WTC11 (cell line): ENCODE measurements around the gene ADGRG3. TPM values are rescaled to one million over a fixed set of nuclear protein-coding genes. Genes with fewer than 3 reads are reported as not detected.
A peak's percentile ranks its signal among the peaks of the same experiment; 100 is the strongest.

ENCODE experiments used
- ATAC-seq: fragments of 200-7000 bp; cut with Tn5 transposase; 2 replicates; pipeline ENCODE4 v1.10.0; 2021; ENCODE audit warnings: mild to moderate bottlenecking, moderate library complexity
- CTCF ChIA-PET: fragments of 300-600 bp; sonication (Branson Sonifier 250); formaldehyde crosslinking; loops from one replicate; lab custom pipeline; 2021; ENCODE audit warnings: antibody characterized with exemption; lab: Charles Lee
- POLR2A ChIA-PET: fragments of 350-600 bp; sonication (Branson Sonifier 250); formaldehyde crosslinking; loops from one replicate; lab custom pipeline; 2021; ENCODE audit warnings: antibody characterized with exemption; lab: Charles Lee
- DNase-seq: peaks from one replicate; pipeline ENCODE4 v3.0.0; 2021; ENCODE audit warnings: low spot score
- H3K27ac Mint-ChIP-seq: 2 replicates; pipeline ENCODE4 v1.8.0; 2021; ENCODE audit warnings: mixed read lengths
- H3K27me3 Mint-ChIP-seq: 2 replicates; pipeline ENCODE4 v1.8.0; 2021; ENCODE audit warnings: low read depth, mild to moderate bottlenecking, moderate library complexity, mixed read lengths
- H3K36me3 Mint-ChIP-seq: 2 replicates; pipeline ENCODE4 v1.8.0; 2021; ENCODE audit warnings: mixed read lengths
- H3K4me1 Mint-ChIP-seq: 2 replicates; pipeline ENCODE4 v1.8.0; 2022; ENCODE audit warnings: mixed read lengths
- H3K4me3 Mint-ChIP-seq: 2 replicates; pipeline ENCODE4 v1.8.0; 2021; ENCODE audit warnings: mild to moderate bottlenecking, moderate library complexity, mixed read lengths
- H3K9me3 Mint-ChIP-seq: 2 replicates; pipeline ENCODE4 v1.8.0; 2021; ENCODE audit warnings: mixed read lengths
- EMX1 ChIP-seq: fragments of 250-450 bp; sonication (Bioruptor Pico); IDR thresholded peaks from 2 replicates; pipeline ENCODE4 v1.8.0; 2021; ENCODE audit warnings: mild to moderate bottlenecking
- HMGA2 ChIP-seq: fragments of 250-450 bp; sonication (Bioruptor Pico); IDR thresholded peaks from 2 replicates; pipeline ENCODE4 v1.4.0; 2021; ENCODE audit warnings: mild to moderate bottlenecking, moderate library complexity
- IRF2 ChIP-seq: sonication (generic); formaldehyde crosslinking; IDR thresholded peaks from 2 replicates; pipeline ENCODE4 v1.8.0; 2022; ENCODE audit warnings: low read depth, missing genetic modification reagents, borderline replicate concordance
- KAT7 ChIP-seq: sonication (generic); formaldehyde crosslinking; IDR thresholded peaks from 2 replicates; pipeline ENCODE4 v1.8.1; 2023; ENCODE audit warnings: missing genetic modification reagents, mild to moderate bottlenecking, borderline replicate concordance
- MYBL2 ChIP-seq: sonication (generic); formaldehyde crosslinking; IDR thresholded peaks from 2 replicates; pipeline ENCODE4 v1.8.1; 2023; ENCODE audit warnings: mild to moderate bottlenecking, moderate library complexity, missing genetic modification reagents
- NFE2L1 ChIP-seq: sonication (generic); formaldehyde crosslinking; IDR thresholded peaks from 2 replicates; pipeline ENCODE4 v1.8.1; 2023; ENCODE audit warnings: missing genetic modification reagents
- NR1H2 ChIP-seq: sonication (generic); formaldehyde crosslinking; IDR thresholded peaks from 2 replicates; pipeline ENCODE4 v1.9.0; 2021; ENCODE audit warnings: mild to moderate bottlenecking, moderate library complexity, missing genetic modification reagents
- OVOL2 ChIP-seq: fragments of 250-450 bp; sonication (Bioruptor Pico); IDR thresholded peaks from 2 replicates; pipeline ENCODE4 v1.9.0; 2021; ENCODE audit warnings: mild to moderate bottlenecking, borderline replicate concordance
- SMAD4 ChIP-seq: sonication (generic); formaldehyde crosslinking; IDR thresholded peaks from 2 replicates; pipeline ENCODE4 v1.8.0; 2022; ENCODE audit warnings: mild to moderate bottlenecking, missing genetic modification reagents
- SOX15 ChIP-seq: fragments of 250-450 bp; sonication (Bioruptor Pico); IDR thresholded peaks from 2 replicates; pipeline ENCODE4 v1.9.0; 2021; ENCODE audit warnings: mild to moderate bottlenecking
- SP1 ChIP-seq: sonication (generic); formaldehyde crosslinking; conservative IDR thresholded peaks from 2 replicates; pipeline ENCODE4 v1.8.1; 2022; ENCODE audit warnings: missing genetic modification reagents
- TCF7 ChIP-seq: sonication (generic); formaldehyde crosslinking; IDR thresholded peaks from 2 replicates; pipeline ENCODE4 v1.8.0; 2022; ENCODE audit warnings: mild to moderate bottlenecking, low read depth, missing genetic modification reagents, moderate library complexity
- ZNF423 ChIP-seq: fragments of 250-450 bp; sonication (Bioruptor Pico); IDR thresholded peaks from 2 replicates; pipeline ENCODE4 v2.1.2; 2022; ENCODE audit warnings: mild to moderate bottlenecking, moderate library complexity
- total RNA-seq: library from RNA; stranded (reverse); gene quantifications from 3 replicates; pipeline ENCODE4 v1.2.3, GENCODE V29; 2021
- TF ChIP-seq, protein P1 (sequence below): fragments of 250-450 bp; sonication (Bioruptor Pico); IDR thresholded peaks from 2 replicates; pipeline ENCODE4 v1.9.0; 2021; ENCODE audit warnings: moderate library complexity, mild to moderate bottlenecking, inconsistent platforms, borderline replicate concordance
- TF ChIP-seq, protein P2 (sequence below): fragments of 250-450 bp; sonication (Bioruptor Pico); conservative IDR thresholded peaks from 2 replicates; pipeline ENCODE4 v1.9.0; 2021; ENCODE audit warnings: mild to moderate bottlenecking
- TF ChIP-seq, protein P3 (sequence below): sonication (generic); formaldehyde crosslinking; conservative IDR thresholded peaks from 2 replicates; pipeline ENCODE4 v1.8.1; 2023; ENCODE audit warnings: mild to moderate bottlenecking, low read depth, missing genetic modification reagents, moderate library complexity

The ADGRG3 gene
- total RNA-seq, 1 experiment from 2014 or later, result 0.44 TPM

DNA sequence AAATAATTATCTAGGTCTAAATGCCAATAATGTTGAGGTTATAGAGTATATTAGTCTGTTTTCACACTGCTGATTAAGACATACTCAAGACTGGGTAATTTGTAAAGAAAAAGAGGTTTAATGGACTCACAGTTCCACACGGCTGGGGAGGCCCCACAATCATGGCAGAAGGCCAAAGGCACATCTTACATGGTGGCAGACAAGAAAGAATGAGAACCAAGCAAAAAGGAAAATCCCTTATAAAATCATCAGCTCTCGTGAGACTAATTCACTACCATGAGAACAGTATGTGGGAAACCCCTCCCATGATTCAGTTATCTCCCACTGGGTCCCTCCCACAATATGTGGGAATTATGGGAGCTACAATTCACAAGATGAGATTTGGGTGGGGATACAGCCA is 64.6 kb downstream of the ADGRG3 start:
- H3K4me1 Mint-ChIP-seq, result peaks cover 16% of the 10 kb centered on the region
- CTCF ChIA-PET, result no interaction called here
- DNase-seq, result no peak
- H3K27ac Mint-ChIP-seq, result no peak overlapping the region
- no peaks in the 10 kb centered on the region; the same call in 1 of the 2 replicates for H3K9me3 Mint-ChIP-seq
- TF ChIP-seq, protein P1, sequence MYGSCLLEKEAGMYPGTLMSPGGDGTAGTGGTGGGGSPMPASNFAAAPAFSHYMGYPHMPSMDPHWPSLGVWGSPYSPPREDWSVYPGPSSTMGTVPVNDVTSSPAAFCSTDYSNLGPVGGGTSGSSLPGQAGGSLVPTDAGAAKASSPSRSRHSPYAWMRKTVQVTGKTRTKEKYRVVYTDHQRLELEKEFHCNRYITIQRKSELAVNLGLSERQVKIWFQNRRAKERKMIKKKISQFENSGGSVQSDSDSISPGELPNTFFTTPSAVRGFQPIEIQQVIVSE (CRISPR knock-in tag), result no peak
- TF ChIP-seq HMGA2 (CRISPR knock-in tag) (no peak), TCF7 (no peak), MYBL2 (CRISPR knock-in tag) (no peak), ZNF423 (CRISPR knock-in tag) (no peak), SMAD4 (CRISPR knock-in tag) (no peak), NR1H2 (no peak), SP1 (CRISPR knock-in tag) (no peak), IRF2 (no peak), OVOL2 (CRISPR knock-in tag) (no peak), EMX1 (CRISPR knock-in tag) (no peak)
- TF ChIP-seq, protein P2, sequence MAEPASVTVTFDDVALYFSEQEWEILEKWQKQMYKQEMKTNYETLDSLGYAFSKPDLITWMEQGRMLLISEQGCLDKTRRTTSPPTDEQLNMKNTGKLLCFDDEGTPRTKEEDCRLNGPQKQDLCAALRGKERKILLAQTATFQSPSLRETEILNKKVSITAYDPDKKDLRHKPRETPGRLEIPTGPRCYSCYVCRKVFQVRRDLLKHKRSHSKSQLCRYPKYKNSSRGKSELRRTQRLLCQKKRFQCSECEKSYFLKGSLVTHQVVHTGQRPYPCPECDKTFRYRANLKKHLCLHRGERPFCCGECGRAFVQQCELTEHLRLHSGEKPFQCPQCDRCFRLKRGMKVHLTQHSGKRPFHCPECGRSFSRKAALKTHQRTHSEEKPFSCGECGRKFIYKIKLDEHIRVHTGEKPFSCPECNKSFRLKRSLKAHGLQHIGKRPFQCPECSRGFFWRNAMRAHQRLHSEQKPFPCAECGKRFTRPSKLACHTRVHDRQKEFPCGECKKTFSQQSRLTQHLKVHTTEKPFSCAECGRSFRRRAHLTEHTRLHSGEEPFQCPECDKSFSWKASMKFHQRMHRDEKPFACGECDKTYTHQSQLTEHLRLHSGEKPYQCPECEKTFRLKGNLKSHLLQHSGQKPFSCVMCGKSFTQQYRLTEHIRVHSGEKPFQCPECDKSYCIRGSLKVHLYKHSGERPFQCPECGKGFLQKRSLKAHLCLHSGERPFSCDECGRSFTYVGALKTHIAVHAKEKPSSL, result no peak
- TF ChIP-seq, protein P3, sequence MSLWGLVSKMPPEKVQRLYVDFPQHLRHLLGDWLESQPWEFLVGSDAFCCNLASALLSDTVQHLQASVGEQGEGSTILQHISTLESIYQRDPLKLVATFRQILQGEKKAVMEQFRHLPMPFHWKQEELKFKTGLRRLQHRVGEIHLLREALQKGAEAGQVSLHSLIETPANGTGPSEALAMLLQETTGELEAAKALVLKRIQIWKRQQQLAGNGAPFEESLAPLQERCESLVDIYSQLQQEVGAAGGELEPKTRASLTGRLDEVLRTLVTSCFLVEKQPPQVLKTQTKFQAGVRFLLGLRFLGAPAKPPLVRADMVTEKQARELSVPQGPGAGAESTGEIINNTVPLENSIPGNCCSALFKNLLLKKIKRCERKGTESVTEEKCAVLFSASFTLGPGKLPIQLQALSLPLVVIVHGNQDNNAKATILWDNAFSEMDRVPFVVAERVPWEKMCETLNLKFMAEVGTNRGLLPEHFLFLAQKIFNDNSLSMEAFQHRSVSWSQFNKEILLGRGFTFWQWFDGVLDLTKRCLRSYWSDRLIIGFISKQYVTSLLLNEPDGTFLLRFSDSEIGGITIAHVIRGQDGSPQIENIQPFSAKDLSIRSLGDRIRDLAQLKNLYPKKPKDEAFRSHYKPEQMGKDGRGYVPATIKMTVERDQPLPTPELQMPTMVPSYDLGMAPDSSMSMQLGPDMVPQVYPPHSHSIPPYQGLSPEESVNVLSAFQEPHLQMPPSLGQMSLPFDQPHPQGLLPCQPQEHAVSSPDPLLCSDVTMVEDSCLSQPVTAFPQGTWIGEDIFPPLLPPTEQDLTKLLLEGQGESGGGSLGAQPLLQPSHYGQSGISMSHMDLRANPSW (CRISPR knock-in tag), result no peak
- TF ChIP-seq, all 79 proteins: peak for 0
- Mint-ChIP-seq H3K36me3 (no peaks in the 10 kb centered on the region), H3K4me3 (no peak overlapping the region), H3K27me3 (peaks cover 3% of the 10 kb centered on the region; the same call in 1 of the 2 replicates)
- POLR2A ChIA-PET, result no interaction called here
- ATAC-seq, result no peak

DNA sequence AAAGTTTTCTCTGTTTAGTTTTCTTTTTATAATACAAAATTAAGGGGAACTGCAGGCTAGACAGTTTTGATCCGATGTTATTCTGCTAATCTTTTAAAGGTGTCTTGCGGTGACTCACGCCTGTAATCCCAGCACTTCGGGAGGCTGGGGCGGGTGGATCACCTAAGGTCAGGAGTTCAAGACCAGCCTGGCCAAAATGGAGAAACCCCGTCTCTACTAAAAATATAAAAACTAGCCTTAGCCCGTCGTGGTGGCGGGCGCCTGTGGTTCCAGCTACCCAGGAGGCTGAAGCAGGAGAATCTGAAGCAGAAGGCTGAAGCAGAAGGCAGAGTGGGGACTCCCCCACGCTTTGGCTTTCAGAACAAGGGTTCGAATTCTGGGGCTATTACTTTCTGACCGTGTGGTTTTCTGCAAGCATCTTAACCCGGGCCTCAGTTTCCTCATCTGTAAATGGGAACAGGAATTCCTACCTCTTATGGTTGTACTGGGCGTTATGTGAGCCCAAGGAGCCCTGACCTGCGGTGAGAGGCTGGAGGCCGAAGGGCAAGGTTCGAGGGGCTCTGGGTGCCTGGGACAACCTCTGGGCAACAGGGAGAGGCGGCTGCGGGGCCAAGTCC is 66.3 kb downstream of the ADGRG3 start:
- peak overlapping the region; percentile 98 for H3K4me3 Mint-ChIP-seq
- CTCF ChIA-PET, result interaction anchor here (1.2 to 3.0 kb wide), 9 partner anchors 10 to 298 kb away, joined by 4 to 19 read pairs (median 10); partner anchors contain the start of gene ADGRG3
- H3K36me3 Mint-ChIP-seq, result no peaks in the 10 kb centered on the region
- H3K4me1 Mint-ChIP-seq, result peaks cover 16% of the 10 kb centered on the region
- no peaks in the 10 kb centered on the region; the same call in 1 of the 2 replicates for H3K9me3 Mint-ChIP-seq
- ATAC-seq (no peak), DNase-seq (no peak)
- TF ChIP-seq SOX15 (CRISPR knock-in tag) (no peak), KAT7 (no peak), NFE2L1 (CRISPR knock-in tag) (no peak)
- TF ChIP-seq, protein P3 (CRISPR knock-in tag), result no peak
- H3K27me3 Mint-ChIP-seq, result peaks cover 3% of the 10 kb centered on the region; the same call in 1 of the 2 replicates
- peak overlapping the region; percentile 99; the same call in 1 of the 2 replicates for H3K27ac Mint-ChIP-seq
- POLR2A ChIA-PET, result interaction anchor here (1.5 to 1.9 kb wide), 2 partner anchors 51 to 59 kb away, joined by 4 to 5 read pairs; no protein-coding TSS in a partner anchor
